K562 (cell line): ENCODE results near the gene CCN6. TPM values are rescaled to one million over a fixed set of nuclear protein-coding genes. Genes with fewer than 3 reads are reported as not detected.

Experiments
- ARID2 ChIP-seq: fragments of 450-650 bp; IDR thresholded peaks from 2 replicates; pipeline ENCODE4 v1.6.1; 2017; ENCODE audit warnings: antibody characterized with exemption, mild to moderate bottlenecking
- ATF4 ChIP-seq: fragments of 450-650 bp; formaldehyde crosslinking; IDR thresholded peaks from 2 replicates; pipeline ENCODE4 v1.4.0; 2022; ENCODE audit warnings: mild to moderate bottlenecking, moderate library complexity
- BACH1 ChIP-seq: fragments of 200-800 bp; sonication (Bioruptor generic); IDR thresholded peaks from 2 replicates; pipeline ENCODE4 v1.6.1; 2016; ENCODE audit warnings: missing genetic modification characterization, missing compliant biosample characterization
- BCOR ChIP-seq: fragments of 450-650 bp; IDR thresholded peaks from 2 replicates; pipeline ENCODE4 v1.6.1; 2016
- CEBPZ ChIP-seq: fragments of 150-350 bp; IDR thresholded peaks from 2 replicates; pipeline ENCODE4 v1.6.1; 2014; ENCODE audit warnings: low read depth, mild to moderate bottlenecking, low read length, borderline replicate concordance
- CTBP1 ChIP-seq: fragments of 450-650 bp; IDR thresholded peaks from 2 replicates; pipeline ENCODE4 v1.6.1; 2016; ENCODE audit warnings: borderline replicate concordance
- FOSL1 ChIP-seq: fragments of 200-800 bp; sonication (Bioruptor generic); conservative IDR thresholded peaks from 2 replicates; pipeline ENCODE4 v1.6.1; 2016; ENCODE audit warnings: missing genetic modification characterization, missing compliant biosample characterization
- HDAC3 ChIP-seq: fragments of 450-650 bp; IDR thresholded peaks from 2 replicates; pipeline ENCODE4 v1.6.1; 2018; ENCODE audit warnings: borderline replicate concordance, mild to moderate bottlenecking, moderate library complexity; ENCODE audit not compliant: partially characterized antibody
- POLR3G ChIP-seq: IDR thresholded peaks from 2 replicates; pipeline ENCODE4 v1.6.1; 2011; ENCODE audit not compliant: insufficient read length, insufficient replicate concordance; ENCODE audit errors: extremely low read depth
- RFX1 ChIP-seq: fragments of 450-650 bp; IDR thresholded peaks from 2 replicates; pipeline ENCODE4 v1.6.1; 2016; ENCODE audit warnings: mild to moderate bottlenecking, moderate library complexity
- RNF219 ChIP-seq: fragments of 250-450 bp; sonication (Bioruptor Pico); IDR thresholded peaks from 2 replicates; pipeline ENCODE4 v1.5.0; 2022; ENCODE audit warnings: mild to moderate bottlenecking
- SNIP1 ChIP-seq: fragments of 450-650 bp; IDR thresholded peaks from 2 replicates; pipeline ENCODE4 v1.7.1; 2017; ENCODE audit warnings: low read depth, mild to moderate bottlenecking
- TEAD4 ChIP-seq, 2 experiments: sonication (generic) in 1 of 2; formaldehyde crosslinking in 1 of 2; IDR thresholded peaks; 2 replicates each; pipeline versions ENCODE4 v1.6.1 to v1.8.0; 2012 to 2022; ENCODE audit warnings: borderline replicate concordance in 1 of 2, inconsistent platforms in 1 of 2, low read length in 1 of 2, mild to moderate bottlenecking in 1 of 2, missing genetic modification reagents in 1 of 2
- TFAP4 ChIP-seq: sonication (generic); formaldehyde crosslinking; IDR thresholded peaks from 2 replicates; pipeline ENCODE4 v1.8.0; 2022; ENCODE audit warnings: missing genetic modification reagents, mild to moderate bottlenecking, moderate library complexity, borderline replicate concordance
- YY1 ChIP-seq, 3 experiments: IDR thresholded peaks; 2 replicates each; pipeline ENCODE4 v1.6.1; 2011; ENCODE audit warnings: low read length in 2 of 3, mild to moderate bottlenecking in 2 of 3, moderate library complexity in 2 of 3, borderline replicate concordance in 1 of 3, control low read depth in 1 of 3, low read depth in 1 of 3; ENCODE audit not compliant: insufficient read depth in 3 of 3, insufficient replicate concordance in 2 of 3, control insufficient read depth in 1 of 3, insufficient read length in 1 of 3; ENCODE audit errors: extremely low read depth in 1 of 3
- ZEB2 ChIP-seq: fragments of 450-650 bp; IDR thresholded peaks from 2 replicates; pipeline ENCODE4 v1.6.1; 2016
- ZNF354B ChIP-seq: fragments of 250-450 bp; sonication (Bioruptor Pico); IDR thresholded peaks from 2 replicates; pipeline ENCODE4 v1.4.0; 2020
- ZNF408 ChIP-seq: fragments of 250-450 bp; sonication (Bioruptor Pico); IDR thresholded peaks from 2 replicates; pipeline ENCODE4 v1.4.0; 2020; ENCODE audit warnings: low read depth, mild to moderate bottlenecking, moderate library complexity
- polyA plus RNA-seq, 8 experiments: library from polyadenylated mRNA; depleted of rRNA in 4 of 8; stranded (reverse) in 5 of 8; unstranded in 3 of 8; fragments of >200 nt; fragmentation: Nextera tagmentation in 2 of 8; fragmentation: Illumina TruSeq in 1 of 8; extraction: Ambion mirVana in 2 of 8; extraction: Trizol in 1 of 8; gene quantifications; 2 replicates each; pipeline versions ENCODE4 v1.2.1 to v1.2.3, GENCODE V29; 2011 to 2014; ENCODE audit warnings: inconsistent platforms in 1 of 8, missing spikeins in 1 of 8
- total RNA-seq, 7 experiments: library from RNA; depleted of rRNA in 6 of 7; stranded (reverse); fragments of >200 nt in 6 of 7; fragmentation: Illumina TruSeq in 2 of 7; extraction: Trizol in 2 of 7; gene quantifications; 2 replicates each; pipeline versions ENCODE4 v1.2.1 to v1.2.3, GENCODE V29; 2011 to 2021; ENCODE audit warnings: low replicate concordance in 1 of 7
- TF ChIP-seq, protein P1 (sequence below): fragments of 250-450 bp; sonication (Bioruptor Pico); IDR thresholded peaks from 2 replicates; pipeline ENCODE4 v1.8.0; 2021; ENCODE audit warnings: moderate library complexity, mild to moderate bottlenecking, inconsistent platforms
- TF ChIP-seq, protein P2 (sequence below): sonication (generic); formaldehyde crosslinking; IDR thresholded peaks from 2 replicates; pipeline ENCODE4 v1.5.0; 2020; ENCODE audit warnings: missing genetic modification reagents

Gene CCN6
- total and polyA plus RNA-seq, 9 of the 15 experiments (the other 6 are each of a cell fraction or from before 2014, with no cell fraction given) = 0.04 to 0.62 (median 0.21) TPM; not detected in 2

DNA sequence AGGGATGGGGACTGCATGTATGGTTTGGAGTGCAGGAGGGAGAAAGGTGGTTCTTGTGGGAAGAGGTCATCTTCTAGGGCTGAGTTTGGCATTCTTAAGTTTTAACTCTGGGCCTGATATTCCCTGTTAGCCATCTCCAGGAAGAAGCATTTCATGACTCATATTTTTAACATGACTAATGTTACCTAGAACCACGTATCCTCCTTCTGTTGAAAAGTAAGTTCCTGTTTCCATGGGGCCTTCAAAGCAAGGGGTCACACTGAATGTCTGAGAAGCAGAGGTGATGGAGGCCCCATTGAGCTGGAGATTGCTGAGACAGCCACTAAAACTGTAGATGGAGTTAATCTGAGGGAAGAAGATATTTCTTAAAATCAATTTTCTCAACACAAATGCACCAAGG, 63.6 kb downstream of the CCN6 start (continued):
- TF ChIP-seq FOSL1 (tag) (peak; percentile 93), CEBPZ (no peak), SNIP1 (no peak), POLR3G (no peak), ARID2 (no peak), TFAP4 (no peak), RFX1 (peak; percentile 22; the same call in 1 of the 2 replicates), CTBP1 (peak; percentile 47; the same call in 1 of the 2 replicates), ZNF408 (no peak), HDAC3 (no peak), TEAD4 (IDR thresholded peaks at IDR 0.05; ENCODE audit: low read length) (no peak; the same call in 1 of the 2 replicates), TEAD4 (CRISPR knock-in tag; IDR thresholded peaks at IDR 0.05; ENCODE audit: borderline replicate concordance) (no peak), ZEB2 (peak; percentile 34; the same call in 1 of the 2 replicates), BCOR (no peak), YY1 (IDR thresholded peaks at IDR 0.05; ENCODE audit: borderline replicate concordance in 1 of 3, control insufficient read depth in 1 of 3, extremely low read depth in 1 of 3, insufficient read depth in 3 of 3, insufficient read length in 1 of 3, insufficient replicate concordance in 2 of 3, low read depth in 1 of 3, low read length in 2 of 3) (no peak), ATF4 (CRISPR knock-in tag) (no peak), ZNF354B (CRISPR knock-in tag) (no peak), BACH1 (tag) (no peak), RNF219 (no peak)
- TF ChIP-seq, protein P1, sequence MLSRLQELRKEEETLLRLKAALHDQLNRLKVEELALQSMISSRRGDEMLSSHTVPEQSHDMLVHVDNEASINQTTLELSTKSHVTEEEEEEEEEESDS (CRISPR knock-in tag) = no peak
- TF ChIP-seq, protein P2, sequence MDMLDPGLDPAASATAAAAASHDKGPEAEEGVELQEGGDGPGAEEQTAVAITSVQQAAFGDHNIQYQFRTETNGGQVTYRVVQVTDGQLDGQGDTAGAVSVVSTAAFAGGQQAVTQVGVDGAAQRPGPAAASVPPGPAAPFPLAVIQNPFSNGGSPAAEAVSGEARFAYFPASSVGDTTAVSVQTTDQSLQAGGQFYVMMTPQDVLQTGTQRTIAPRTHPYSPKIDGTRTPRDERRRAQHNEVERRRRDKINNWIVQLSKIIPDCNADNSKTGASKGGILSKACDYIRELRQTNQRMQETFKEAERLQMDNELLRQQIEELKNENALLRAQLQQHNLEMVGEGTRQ (CRISPR knock-in tag) = no peak
